Right atrium auricular region (tissue), 2 donors: Measurements from ENCODE around the gene FARS2. TPM values are rescaled to one million over a fixed set of nuclear protein-coding genes. Genes with fewer than 3 reads are reported as not detected.

Experiments
- DNase-seq: peaks from one replicate; pipeline ENCODE4 v3.0.0-alpha.2; 2019; ENCODE audit warnings: low spot score
- H3K27ac ChIP-seq, 2 donors: fragments of 200-600 bp; sonication (generic); 1 replicate in 1 of 2; 2 replicates in 1 of 2; pipeline ENCODE4 v1.5.1; 2016 to 2019
- H3K27me3 ChIP-seq, 2 donors: fragments of 200-600 bp; sonication (generic); one replicate each; pipeline versions ENCODE4 v1.5.1 to v1.6.0; 2017 to 2019
- H3K36me3 ChIP-seq: fragments of 200-600 bp; sonication (generic); one replicate; pipeline ENCODE4 v1.5.1; 2016
- H3K4me1 ChIP-seq, 2 donors: fragments of 200-600 bp; sonication (generic); one replicate each; pipeline versions ENCODE4 v1.5.1 to v1.6.0; 2017 to 2019
- H3K4me3 ChIP-seq, 2 donors: fragments of 200-600 bp; sonication (generic); 1 replicate in 1 of 2; 2 replicates in 1 of 2; pipeline ENCODE4 v1.5.1; 2017 to 2019; ENCODE audit warnings: mild to moderate bottlenecking in 1 of 2, moderate library complexity in 1 of 2
- H3K9me3 ChIP-seq, 2 donors: fragments of 200-600 bp; sonication (generic); one replicate each; pipeline ENCODE4 v1.5.1; 2019
- total RNA-seq, 2 donors: library from RNA; depleted of rRNA; stranded (reverse); fragments of >200 nt; gene quantifications; one replicate each; pipeline ENCODE4 v1.1.0, GENCODE V29; 2016
- TF ChIP-seq, protein P1 (sequence below), 2 donors: fragments of 200-600 bp; sonication (generic); IDR thresholded peaks; one replicate each; pipeline ENCODE4 v1.5.1; 2019; ENCODE audit warnings: antibody characterized with exemption in 2 of 2

The FARS2 gene
- total RNA-seq, 2 donors from 2014 or later, result 9.4 to 15.0 TPM

DNA sequence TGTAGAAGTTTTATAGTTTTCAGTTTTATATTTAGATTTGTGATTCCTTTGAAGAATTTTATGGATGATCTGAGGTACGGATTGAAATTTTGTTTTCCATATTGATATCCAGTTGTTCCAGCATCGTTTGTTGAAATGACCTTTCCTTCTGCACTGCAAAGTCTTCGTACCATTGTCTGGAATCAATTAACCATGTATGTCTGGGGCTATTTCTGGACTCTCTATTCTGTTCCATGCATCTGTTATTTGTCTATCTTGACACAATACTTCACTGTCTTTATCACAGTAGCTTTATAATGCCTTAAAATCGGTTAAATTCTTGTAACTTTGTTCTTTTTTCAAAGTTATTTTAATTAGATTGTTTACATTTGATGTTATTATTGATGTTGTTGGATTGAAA, 154.9 kb downstream of the FARS2 start:
- H3K4me3 ChIP-seq, result no peak overlapping the region
- DNase-seq, result no peak
- H3K9me3 ChIP-seq, result no peaks in the 10 kb centered on the region
- no peaks in the 10 kb centered on the region for H3K36me3 ChIP-seq
- H3K27me3 ChIP-seq, result no peaks in the 10 kb centered on the region
- TF ChIP-seq, protein P1, sequence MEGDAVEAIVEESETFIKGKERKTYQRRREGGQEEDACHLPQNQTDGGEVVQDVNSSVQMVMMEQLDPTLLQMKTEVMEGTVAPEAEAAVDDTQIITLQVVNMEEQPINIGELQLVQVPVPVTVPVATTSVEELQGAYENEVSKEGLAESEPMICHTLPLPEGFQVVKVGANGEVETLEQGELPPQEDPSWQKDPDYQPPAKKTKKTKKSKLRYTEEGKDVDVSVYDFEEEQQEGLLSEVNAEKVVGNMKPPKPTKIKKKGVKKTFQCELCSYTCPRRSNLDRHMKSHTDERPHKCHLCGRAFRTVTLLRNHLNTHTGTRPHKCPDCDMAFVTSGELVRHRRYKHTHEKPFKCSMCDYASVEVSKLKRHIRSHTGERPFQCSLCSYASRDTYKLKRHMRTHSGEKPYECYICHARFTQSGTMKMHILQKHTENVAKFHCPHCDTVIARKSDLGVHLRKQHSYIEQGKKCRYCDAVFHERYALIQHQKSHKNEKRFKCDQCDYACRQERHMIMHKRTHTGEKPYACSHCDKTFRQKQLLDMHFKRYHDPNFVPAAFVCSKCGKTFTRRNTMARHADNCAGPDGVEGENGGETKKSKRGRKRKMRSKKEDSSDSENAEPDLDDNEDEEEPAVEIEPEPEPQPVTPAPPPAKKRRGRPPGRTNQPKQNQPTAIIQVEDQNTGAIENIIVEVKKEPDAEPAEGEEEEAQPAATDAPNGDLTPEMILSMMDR (IDR thresholded peaks at IDR 0.05), result no peak
- H3K4me1 ChIP-seq, result no peaks in the 10 kb centered on the region
- H3K27ac ChIP-seq, result no peak overlapping the region

DNA sequence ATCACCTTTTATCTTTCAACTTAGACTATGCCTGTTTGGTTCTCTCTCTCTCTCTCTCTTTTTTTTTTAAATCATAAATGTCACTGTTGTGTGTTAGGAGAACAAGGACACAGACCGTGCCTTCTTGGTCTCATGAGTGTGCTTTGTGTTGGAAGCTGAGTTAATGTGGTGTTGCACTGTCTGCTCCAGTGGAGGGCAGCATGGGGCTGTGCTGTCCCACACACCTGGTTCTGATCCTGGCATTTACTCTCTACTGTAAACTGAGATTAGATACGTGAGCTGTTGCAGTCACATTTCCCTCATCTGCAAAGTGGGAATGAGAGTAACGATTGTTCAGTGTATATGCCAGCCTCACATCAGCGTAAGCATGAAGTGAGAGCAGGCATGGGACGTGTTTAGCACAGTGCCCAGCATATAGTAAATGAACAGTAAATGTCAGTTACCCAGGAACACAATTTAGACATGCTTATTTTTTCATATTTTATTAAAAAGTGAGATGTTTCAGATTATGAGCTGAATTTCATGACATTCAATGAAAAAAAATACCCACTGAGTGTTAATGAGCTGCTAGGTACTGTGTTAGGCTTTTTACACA, 161.1 kb downstream of the FARS2 start:
- H3K27ac ChIP-seq, result no peak overlapping the region
- no peaks in the 10 kb centered on the region for H3K27me3 ChIP-seq
- no peak for DNase-seq
- no peaks in the 10 kb centered on the region for H3K36me3 ChIP-seq
- no peaks in the 10 kb centered on the region for H3K9me3 ChIP-seq
- H3K4me3 ChIP-seq, result no peak overlapping the region
- no peaks in the 10 kb centered on the region for H3K4me1 ChIP-seq
- TF ChIP-seq, protein P1 (IDR thresholded peaks at IDR 0.05), result peak in 1 of 2 donors; percentile 50

- TF ChIP-seq, protein P1 (IDR thresholded peaks at IDR 0.05), result no peak
- no peaks in the 10 kb centered on the region for H3K36me3 ChIP-seq
- no peaks in the 10 kb centered on the region for H3K4me1 ChIP-seq
- no peak overlapping the region for H3K4me3 ChIP-seq
- H3K27me3 ChIP-seq, result no peaks in the 10 kb centered on the region
- H3K27ac ChIP-seq, result no peak overlapping the region
- DNase-seq, result no peak
- H3K9me3 ChIP-seq, result no peaks in the 10 kb centered on the region
Measured at GRCh38 chr6:5423251-5423650, 161.9 kb downstream of the FARS2 start.

DNA sequence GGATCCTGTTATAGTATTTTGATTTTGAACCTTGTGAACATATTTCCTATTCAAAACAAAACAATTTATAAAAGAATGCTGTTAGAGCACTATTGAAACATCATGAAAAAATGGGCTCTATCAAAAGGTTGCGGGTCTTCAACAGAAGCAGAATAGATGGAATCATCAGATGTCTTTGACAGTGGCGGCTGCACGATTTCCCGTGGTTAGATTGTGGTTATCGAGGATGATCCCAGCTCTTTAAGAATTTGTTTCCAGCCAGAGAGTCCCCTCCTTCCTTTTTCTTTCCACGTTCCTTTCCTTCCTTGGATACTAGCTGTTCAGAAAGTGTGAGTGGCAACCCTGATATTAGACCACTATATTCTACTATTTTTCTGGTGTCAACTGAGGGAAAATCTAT, 163.4 kb downstream of the FARS2 start:
- DNase-seq, result no peak
- H3K9me3 ChIP-seq, result no peaks in the 10 kb centered on the region
- H3K36me3 ChIP-seq, result no peaks in the 10 kb centered on the region

GRCh38 chr6:5425267-5425666, 164.0 kb downstream of the FARS2 start:
- Histone ChIP-seq H3K27me3 (no peaks in the 10 kb centered on the region), H3K27ac (no peak overlapping the region), H3K36me3 (no peaks in the 10 kb centered on the region), H3K4me3 (no peak overlapping the region), H3K9me3 (no peaks in the 10 kb centered on the region), H3K4me1 (no peaks in the 10 kb centered on the region)
- DNase-seq, result no peak
- TF ChIP-seq, protein P1 (IDR thresholded peaks at IDR 0.05), result no peak

More for the DNA sequence above, 163.4 kb downstream of the FARS2 start:
- TF ChIP-seq, protein P1 (IDR thresholded peaks at IDR 0.05), result no peak
- H3K27me3 ChIP-seq, result no peaks in the 10 kb centered on the region
- no peaks in the 10 kb centered on the region for H3K4me1 ChIP-seq
- H3K4me3 ChIP-seq, result no peak overlapping the region
- H3K27ac ChIP-seq, result no peak overlapping the region

DNA sequence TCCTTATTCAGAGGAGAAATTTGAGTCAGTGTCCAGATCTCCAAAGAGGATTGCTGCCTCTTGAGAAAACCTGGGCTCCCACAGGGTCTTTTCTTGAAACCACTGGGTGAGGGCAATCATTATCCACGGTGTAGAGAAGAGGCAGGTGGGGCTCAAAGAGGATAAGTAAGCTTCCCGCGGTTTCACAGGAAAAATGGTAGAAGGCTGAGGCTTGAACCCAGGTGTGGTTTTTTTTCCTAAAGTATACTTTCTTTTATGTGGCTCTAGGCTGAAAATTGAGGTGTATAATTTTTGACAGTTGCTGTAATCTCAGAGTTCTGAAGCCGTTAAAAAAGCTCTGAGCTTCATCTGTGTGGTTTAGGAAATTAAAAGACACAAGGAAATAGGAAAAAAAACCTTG, 164.5 kb downstream of the FARS2 start:
- TF ChIP-seq, protein P1 (IDR thresholded peaks at IDR 0.05), result no peak
- DNase-seq, result no peak
- no peaks in the 10 kb centered on the region for H3K9me3 ChIP-seq
- H3K4me3 ChIP-seq, result no peak overlapping the region
- no peak overlapping the region for H3K27ac ChIP-seq
- no peaks in the 10 kb centered on the region for H3K27me3 ChIP-seq
- H3K36me3 ChIP-seq, result no peaks in the 10 kb centered on the region
- H3K4me1 ChIP-seq, result no peaks in the 10 kb centered on the region
